HepG2 (cell line): ENCODE results near the gene MRPL39. TPM values are rescaled to one million over a fixed set of nuclear protein-coding genes. Genes with fewer than 3 reads are reported as not detected.
A peak's percentile ranks its signal among the peaks of the same experiment; 100 is the strongest.

Experiments
- CREB1 ChIP-seq, 2 experiments: fragments of 450-650 bp in 1 of 2; IDR thresholded peaks; 2 replicates each; pipeline ENCODE4 v1.6.1; 2016 to 2017; ENCODE audit warnings: control low read depth in 1 of 2, mild to moderate bottlenecking in 1 of 2, missing compliant biosample characterization in 1 of 2, missing genetic modification characterization in 1 of 2
- EP300 ChIP-seq, 3 experiments: sonication (generic) in 1 of 3; formaldehyde crosslinking in 1 of 3; IDR thresholded peaks; 2 replicates each; pipeline versions ENCODE4 v1.5.1 to v1.6.1; 2011 to 2020; ENCODE audit warnings: low read depth in 2 of 3, low read length in 2 of 3, borderline replicate concordance in 1 of 3, improper control_type of control experiment in 1 of 3, mild to moderate bottlenecking in 1 of 3, missing genetic modification reagents in 1 of 3, moderate library complexity in 1 of 3
- EZH2 ChIP-seq: conservative IDR thresholded peaks from 2 replicates; pipeline ENCODE4 v1.6.1; 2012; ENCODE audit warnings: mild to moderate bottlenecking, low read depth, low read length, moderate library complexity
- GPN1 ChIP-seq: sonication (generic); formaldehyde crosslinking; IDR thresholded peaks from 2 replicates; pipeline ENCODE4 v1.5.1; 2020; ENCODE audit warnings: missing genetic modification reagents, borderline replicate concordance
- GTF2F1 ChIP-seq: fragments of 150-350 bp; IDR thresholded peaks from 2 replicates; pipeline ENCODE4 v1.6.1; 2014; ENCODE audit warnings: low read length
- JARID2 ChIP-seq: sonication (generic); formaldehyde crosslinking; IDR thresholded peaks from 2 replicates; pipeline ENCODE4 v1.8.1; 2023; ENCODE audit warnings: missing genetic modification reagents, inconsistent platforms; ENCODE audit not compliant: insufficient replicate concordance
- MAFF ChIP-seq: IDR thresholded peaks from 2 replicates; pipeline ENCODE4 v1.6.1; 2011; ENCODE audit warnings: low read depth, low read length, improper control_type of control experiment
- MATR3 ChIP-seq: sonication (generic); formaldehyde crosslinking; IDR thresholded peaks from 2 replicates; pipeline ENCODE4 v1.4.0; 2020; ENCODE audit warnings: missing genetic modification reagents
- ONECUT2 ChIP-seq: sonication (generic); formaldehyde crosslinking; IDR thresholded peaks from 2 replicates; pipeline ENCODE4 v1.4.0; 2020; ENCODE audit warnings: missing genetic modification reagents
- POGZ ChIP-seq: sonication (generic); formaldehyde crosslinking; IDR thresholded peaks from 2 replicates; pipeline ENCODE4 v1.4.0; 2020; ENCODE audit warnings: mild to moderate bottlenecking, missing genetic modification reagents
- PRMT3 ChIP-seq: sonication (generic); formaldehyde crosslinking; IDR thresholded peaks from 2 replicates; pipeline ENCODE4 v1.8.1; 2022; ENCODE audit warnings: low read depth, mild to moderate bottlenecking, moderate library complexity, missing genetic modification reagents, borderline replicate concordance
- RXRA ChIP-seq: sonication (generic); formaldehyde crosslinking; IDR thresholded peaks from 2 replicates; pipeline ENCODE4 v1.5.1; 2020; ENCODE audit warnings: missing genetic modification reagents
- SKI ChIP-seq: fragments of 450-650 bp; IDR thresholded peaks from one replicate; pipeline ENCODE4 v1.6.1; 2018; ENCODE audit warnings: mild to moderate bottlenecking; ENCODE audit not compliant: partially characterized antibody
- SMYD3 ChIP-seq: sonication (generic); formaldehyde crosslinking; IDR thresholded peaks from 2 replicates; pipeline ENCODE4 v1.8.1; 2023; ENCODE audit warnings: mild to moderate bottlenecking, missing genetic modification reagents
- SP5 ChIP-seq: IDR thresholded peaks from 2 replicates; pipeline ENCODE4 v1.6.1; 2016; ENCODE audit warnings: low read depth, borderline replicate concordance
- TCF7 ChIP-seq: sonication (generic); IDR thresholded peaks from 2 replicates; pipeline ENCODE4 v1.6.1; 2016; ENCODE audit warnings: antibody characterized with exemption, low read depth
- TEAD3 ChIP-seq: optimal IDR thresholded peaks from 2 replicates; pipeline ENCODE3; 2016; ENCODE audit warnings: borderline replicate concordance
- ZFP36L2 ChIP-seq: sonication (generic); formaldehyde crosslinking; IDR thresholded peaks from 2 replicates; pipeline ENCODE4 v1.4.0; 2020; ENCODE audit warnings: missing genetic modification reagents
- ZNF234 ChIP-seq: sonication (generic); formaldehyde crosslinking; conservative IDR thresholded peaks from 2 replicates; pipeline ENCODE4 v1.5.1; 2020; ENCODE audit warnings: mild to moderate bottlenecking, missing genetic modification reagents
- ZNF556 ChIP-seq: sonication (generic); formaldehyde crosslinking; IDR thresholded peaks from 2 replicates; pipeline ENCODE4 v1.4.0; 2020; ENCODE audit warnings: mild to moderate bottlenecking, missing genetic modification reagents, borderline replicate concordance
- ZNF598 ChIP-seq: sonication (generic); formaldehyde crosslinking; IDR thresholded peaks from 2 replicates; pipeline ENCODE4 v1.5.1; 2020; ENCODE audit warnings: mild to moderate bottlenecking, missing genetic modification reagents, borderline replicate concordance
- ZNF644 ChIP-seq: IDR thresholded peaks from 2 replicates; pipeline ENCODE4 v1.6.1; 2016; ENCODE audit warnings: low read depth
- ZNF75D ChIP-seq: sonication (generic); formaldehyde crosslinking; IDR thresholded peaks from 2 replicates; pipeline ENCODE4 v1.8.1; 2023; ENCODE audit warnings: missing genetic modification reagents, mild to moderate bottlenecking, borderline replicate concordance
- ZNF841 ChIP-seq: sonication (generic); formaldehyde crosslinking; IDR thresholded peaks from 2 replicates; pipeline ENCODE4 v1.8.1; 2023; ENCODE audit warnings: missing genetic modification reagents, borderline replicate concordance
- polyA plus RNA-seq, 8 experiments: library from polyadenylated mRNA; depleted of rRNA in 3 of 8; stranded (reverse) in 7 of 8; unstranded in 1 of 8; fragments of >200 nt; fragmentation: Illumina TruSeq in 4 of 8; extraction: Trizol in 4 of 8; gene quantifications; 2 replicates each; pipeline versions ENCODE4 v1.2.1 to v1.2.3, GENCODE V29; 2011 to 2016; ENCODE audit warnings: low read depth in 4 of 8, missing spikeins in 1 of 8, mixed read lengths in 1 of 8; ENCODE audit not compliant: insufficient read depth in 1 of 8
- total RNA-seq, 5 experiments: library from RNA; depleted of rRNA; stranded (reverse); fragments of >200 nt; fragmentation: Illumina TruSeq; extraction: Trizol; gene quantifications; 2 replicates each; pipeline ENCODE4 v1.2.3, GENCODE V29; 2016; ENCODE audit warnings: low read depth in 1 of 5
- TF ChIP-seq, protein P1 (sequence below): sonication (generic); formaldehyde crosslinking; IDR thresholded peaks from 2 replicates; pipeline ENCODE4 v1.4.0; 2020; ENCODE audit warnings: low read depth, mild to moderate bottlenecking, missing genetic modification reagents
- TF ChIP-seq, protein P2 (sequence below): sonication (generic); formaldehyde crosslinking; IDR thresholded peaks from 2 replicates; pipeline ENCODE4 v1.4.0; 2020; ENCODE audit warnings: missing genetic modification reagents
- TF ChIP-seq, protein P3 (sequence below), 2 experiments: sonication (generic) in 1 of 2; formaldehyde crosslinking in 1 of 2; IDR thresholded peaks; 2 replicates each; pipeline versions ENCODE4 v1.4.0 to v1.6.1; 2018 to 2020; ENCODE audit warnings: missing genetic modification reagents in 2 of 2, borderline replicate concordance in 1 of 2, low read depth in 1 of 2, mild to moderate bottlenecking in 1 of 2, missing biosample characterization in 1 of 2

The MRPL39 gene
- total and polyA plus RNA-seq, 2 of the 13 experiments (the other 11 are each of a cell fraction or from before 2014, with no cell fraction given) = 29.1 to 91.2 TPM

DNA sequence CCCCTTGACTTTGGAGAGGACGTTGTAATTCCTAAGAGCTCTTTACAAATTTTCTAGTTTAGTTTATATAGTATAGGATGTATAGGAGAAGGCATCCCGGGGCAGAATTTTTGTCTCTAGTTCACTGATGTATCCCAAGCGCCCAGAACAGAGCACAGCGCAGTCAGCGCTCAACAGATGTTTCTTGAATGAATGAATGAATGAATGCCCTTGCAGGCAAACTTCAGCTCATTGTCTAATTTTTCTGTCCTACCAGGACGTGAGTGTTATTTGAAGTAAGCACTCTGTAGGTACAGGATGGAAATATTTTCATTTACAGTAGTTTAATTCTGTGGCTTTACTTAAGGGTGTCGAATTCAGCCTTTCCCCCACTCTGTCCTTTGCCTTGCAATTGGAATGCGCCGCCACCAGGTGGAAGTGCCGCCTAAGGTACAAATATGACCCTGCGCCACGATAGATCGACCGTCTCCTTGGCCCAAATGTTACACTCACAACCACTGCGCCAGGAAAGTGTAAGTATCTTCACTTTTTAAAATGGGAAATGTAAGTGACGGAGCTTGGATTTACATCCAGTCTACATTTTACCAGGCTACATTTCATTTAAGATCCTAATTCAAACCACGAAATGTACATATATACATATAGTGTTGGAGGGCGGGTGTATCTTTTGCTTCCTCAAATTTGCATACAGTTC, 910 bp upstream of the MRPL39 start (continued):
- TF ChIP-seq PRMT3 (no peak), CREB1 (IDR thresholded peaks at IDR 0.05) (no peak), CREB1 (CRISPR knock-in tag; IDR thresholded peaks at IDR 0.05) (no peak), ZNF234 (CRISPR knock-in tag) (no peak), ZNF556 (CRISPR knock-in tag) (no peak), ZFP36L2 (CRISPR knock-in tag) (no peak), ZNF644 (CRISPR knock-in tag) (no peak), GTF2F1 (no peak), POGZ (CRISPR knock-in tag) (no peak), ZNF841 (no peak), ONECUT2 (CRISPR knock-in tag) (0 out of 2 replicates have a peak, but pooled peaks have one; percentile 35), TCF7 (no peak), EZH2 (no peak), MAFF (no peak), SKI (no peak), JARID2 (CRISPR knock-in tag) (no peak), ZNF598 (no peak), GPN1 (CRISPR knock-in tag) (no peak), RXRA (no peak), MATR3 (CRISPR knock-in tag) (no peak), ZNF75D (no peak), EP300 (IDR thresholded peaks at IDR 0.05; ENCODE audit: low read depth in 2 of 2, low read length in 2 of 2) (no peak), EP300 (CRISPR knock-in tag; IDR thresholded peaks at IDR 0.05; ENCODE audit: borderline replicate concordance) (no peak), SP5 (CRISPR knock-in tag) (no peak), TEAD3 (CRISPR knock-in tag) (peak; percentile 56), SMYD3 (CRISPR knock-in tag) (no peak)
- TF ChIP-seq, protein P1, sequence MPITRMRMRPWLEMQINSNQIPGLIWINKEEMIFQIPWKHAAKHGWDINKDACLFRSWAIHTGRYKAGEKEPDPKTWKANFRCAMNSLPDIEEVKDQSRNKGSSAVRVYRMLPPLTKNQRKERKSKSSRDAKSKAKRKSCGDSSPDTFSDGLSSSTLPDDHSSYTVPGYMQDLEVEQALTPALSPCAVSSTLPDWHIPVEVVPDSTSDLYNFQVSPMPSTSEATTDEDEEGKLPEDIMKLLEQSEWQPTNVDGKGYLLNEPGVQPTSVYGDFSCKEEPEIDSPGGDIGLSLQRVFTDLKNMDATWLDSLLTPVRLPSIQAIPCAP (CRISPR knock-in tag) = no peak
- TF ChIP-seq, protein P2, sequence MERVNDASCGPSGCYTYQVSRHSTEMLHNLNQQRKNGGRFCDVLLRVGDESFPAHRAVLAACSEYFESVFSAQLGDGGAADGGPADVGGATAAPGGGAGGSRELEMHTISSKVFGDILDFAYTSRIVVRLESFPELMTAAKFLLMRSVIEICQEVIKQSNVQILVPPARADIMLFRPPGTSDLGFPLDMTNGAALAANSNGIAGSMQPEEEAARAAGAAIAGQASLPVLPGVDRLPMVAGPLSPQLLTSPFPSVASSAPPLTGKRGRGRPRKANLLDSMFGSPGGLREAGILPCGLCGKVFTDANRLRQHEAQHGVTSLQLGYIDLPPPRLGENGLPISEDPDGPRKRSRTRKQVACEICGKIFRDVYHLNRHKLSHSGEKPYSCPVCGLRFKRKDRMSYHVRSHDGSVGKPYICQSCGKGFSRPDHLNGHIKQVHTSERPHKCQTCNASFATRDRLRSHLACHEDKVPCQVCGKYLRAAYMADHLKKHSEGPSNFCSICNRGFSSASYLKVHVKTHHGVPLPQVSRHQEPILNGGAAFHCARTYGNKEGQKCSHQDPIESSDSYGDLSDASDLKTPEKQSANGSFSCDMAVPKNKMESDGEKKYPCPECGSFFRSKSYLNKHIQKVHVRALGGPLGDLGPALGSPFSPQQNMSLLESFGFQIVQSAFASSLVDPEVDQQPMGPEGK = no peak
- TF ChIP-seq, protein P3, sequence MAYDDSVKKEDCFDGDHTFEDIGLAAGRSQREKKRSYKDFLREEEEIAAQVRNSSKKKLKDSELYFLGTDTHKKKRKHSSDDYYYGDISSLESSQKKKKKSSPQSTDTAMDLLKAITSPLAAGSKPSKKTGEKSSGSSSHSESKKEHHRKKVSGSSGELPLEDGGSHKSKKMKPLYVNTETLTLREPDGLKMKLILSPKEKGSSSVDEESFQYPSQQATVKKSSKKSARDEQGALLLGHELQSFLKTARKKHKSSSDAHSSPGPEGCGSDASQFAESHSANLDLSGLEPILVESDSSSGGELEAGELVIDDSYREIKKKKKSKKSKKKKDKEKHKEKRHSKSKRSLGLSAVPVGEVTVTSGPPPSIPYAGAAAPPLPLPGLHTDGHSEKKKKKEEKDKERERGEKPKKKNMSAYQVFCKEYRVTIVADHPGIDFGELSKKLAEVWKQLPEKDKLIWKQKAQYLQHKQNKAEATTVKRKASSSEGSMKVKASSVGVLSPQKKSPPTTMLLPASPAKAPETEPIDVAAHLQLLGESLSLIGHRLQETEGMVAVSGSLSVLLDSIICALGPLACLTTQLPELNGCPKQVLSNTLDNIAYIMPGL (CRISPR knock-in tag; IDR thresholded peaks at IDR 0.05; ENCODE audit: borderline replicate concordance in 1 of 2, low read depth in 1 of 2) = 0 out of 4 replicates have a peak, but pooled peaks of 1 of the 2 experiments have one; percentile 35
